SK-N-SH treated with all-trans-retinoic acid at 6 μM for 48 hours (cell line): Measurements from ENCODE around the gene MMP21.

Source experiments
- ATAC-seq: fragments of 200-7000 bp; cut with Tn5 transposase; 3 replicates; pipeline ENCODE4 v1.9.1; 2020; ENCODE audit warnings: mild to moderate bottlenecking, moderate library complexity
- BACH2 ChIP-seq: fragments of 250-450 bp; sonication (Bioruptor Pico); IDR thresholded peaks from 2 replicates; pipeline ENCODE4 v1.9.0; 2021; ENCODE audit warnings: mild to moderate bottlenecking, borderline replicate concordance
- CREB5 ChIP-seq: fragments of 250-450 bp; sonication (Bioruptor Pico); IDR thresholded peaks from 2 replicates; pipeline ENCODE4 v1.5.1; 2020; ENCODE audit warnings: low read depth, mild to moderate bottlenecking, moderate library complexity
- CSDC2 ChIP-seq: fragments of 250-450 bp; sonication (Bioruptor Pico); IDR thresholded peaks from 2 replicates; pipeline ENCODE4 v1.5.0; 2020; ENCODE audit warnings: mild to moderate bottlenecking, moderate library complexity
- ESRRG ChIP-seq: fragments of 250-450 bp; sonication (Bioruptor Pico); IDR thresholded peaks from 2 replicates; pipeline ENCODE4 v1.6.1; 2021; ENCODE audit warnings: mild to moderate bottlenecking
- GLIS3 ChIP-seq: fragments of 250-450 bp; sonication (Bioruptor Pico); IDR thresholded peaks from 2 replicates; pipeline ENCODE4 v1.5.0; 2020; ENCODE audit warnings: mild to moderate bottlenecking, moderate library complexity
- ISL1 ChIP-seq: fragments of 250-450 bp; sonication (Bioruptor Pico); IDR thresholded peaks from 2 replicates; pipeline ENCODE4 v2.1.2; 2022; ENCODE audit warnings: mild to moderate bottlenecking, moderate library complexity
- OSR1 ChIP-seq: fragments of 250-450 bp; sonication (Bioruptor Pico); IDR thresholded peaks from 2 replicates; pipeline ENCODE4 v1.8.0; 2022; ENCODE audit warnings: moderate library complexity, mild to moderate bottlenecking, inconsistent platforms
- POU6F1 ChIP-seq: fragments of 250-450 bp; sonication (Bioruptor Pico); IDR thresholded peaks from 2 replicates; pipeline ENCODE4 v1.8.0; 2021; ENCODE audit warnings: low read depth, mild to moderate bottlenecking, moderate library complexity, borderline replicate concordance
- PPARA ChIP-seq: fragments of 250-450 bp; sonication (Bioruptor Pico); IDR thresholded peaks from 2 replicates; pipeline ENCODE4 v1.5.0; 2020; ENCODE audit warnings: mild to moderate bottlenecking, borderline replicate concordance
- RARB ChIP-seq: fragments of 250-450 bp; sonication (Bioruptor Pico); IDR thresholded peaks from 2 replicates; pipeline ENCODE4 v1.8.0; 2021; ENCODE audit warnings: mild to moderate bottlenecking, moderate library complexity
- TCF4 ChIP-seq: fragments of 250-450 bp; sonication (Bioruptor Pico); IDR thresholded peaks from 2 replicates; pipeline ENCODE4 v1.8.0; 2021; ENCODE audit warnings: mild to moderate bottlenecking, moderate library complexity, borderline replicate concordance
- TSHZ2 ChIP-seq: fragments of 250-450 bp; sonication (Bioruptor Pico); IDR thresholded peaks from 2 replicates; pipeline ENCODE4 v1.5.0; 2020; ENCODE audit warnings: mild to moderate bottlenecking, moderate library complexity
- ZC3H10 ChIP-seq: fragments of 250-450 bp; sonication (Bioruptor Pico); IDR thresholded peaks from 2 replicates; pipeline ENCODE4 v1.5.1; 2021; ENCODE audit warnings: mild to moderate bottlenecking, moderate library complexity
- ZFP3 ChIP-seq: fragments of 250-450 bp; sonication (Bioruptor Pico); IDR thresholded peaks from 2 replicates; pipeline ENCODE4 v1.5.0; 2020; ENCODE audit warnings: mild to moderate bottlenecking, moderate library complexity
- ZNF565 ChIP-seq: fragments of 450-650 bp; formaldehyde crosslinking; conservative IDR thresholded peaks from 2 replicates; pipeline ENCODE4 v1.5.0; 2020; ENCODE audit warnings: low read depth, mild to moderate bottlenecking, moderate library complexity
- ZNF70 ChIP-seq: fragments of 450-650 bp; formaldehyde crosslinking; IDR thresholded peaks from 2 replicates; pipeline ENCODE4 v1.5.0; 2020; ENCODE audit warnings: mild to moderate bottlenecking, moderate library complexity
- ZNF8 ChIP-seq: fragments of 450-650 bp; formaldehyde crosslinking; IDR thresholded peaks from 2 replicates; pipeline ENCODE4 v1.5.0; 2020; ENCODE audit warnings: mild to moderate bottlenecking, moderate library complexity
- TF ChIP-seq, protein P1 (sequence below): fragments of 250-450 bp; sonication (Bioruptor Pico); IDR thresholded peaks from 2 replicates; pipeline ENCODE4 v1.8.0; 2020; ENCODE audit warnings: mild to moderate bottlenecking, moderate library complexity, borderline replicate concordance
- TF ChIP-seq, protein P2 (sequence below): fragments of 250-450 bp; sonication (Bioruptor Pico); IDR thresholded peaks from 2 replicates; pipeline ENCODE4 v1.5.1; 2021; ENCODE audit warnings: mild to moderate bottlenecking, moderate library complexity

MMP21 gene

GRCh38 chr10:125777806-125778205, 2.2 kb upstream of the MMP21 start:
- no peak for ATAC-seq
- TF ChIP-seq ZNF8 (CRISPR knock-in tag), result no peak
- no peak for TF ChIP-seq CREB5
- TF ChIP-seq CSDC2, result no peak
- TF ChIP-seq ZC3H10 (CRISPR knock-in tag), result no peak
- no peak for TF ChIP-seq ESRRG (CRISPR knock-in tag)
- no peak for TF ChIP-seq ZNF565 (CRISPR knock-in tag)
- no peak for TF ChIP-seq OSR1
- no peak for TF ChIP-seq BACH2
- TF ChIP-seq, all 23 proteins: peak for 0

DNA sequence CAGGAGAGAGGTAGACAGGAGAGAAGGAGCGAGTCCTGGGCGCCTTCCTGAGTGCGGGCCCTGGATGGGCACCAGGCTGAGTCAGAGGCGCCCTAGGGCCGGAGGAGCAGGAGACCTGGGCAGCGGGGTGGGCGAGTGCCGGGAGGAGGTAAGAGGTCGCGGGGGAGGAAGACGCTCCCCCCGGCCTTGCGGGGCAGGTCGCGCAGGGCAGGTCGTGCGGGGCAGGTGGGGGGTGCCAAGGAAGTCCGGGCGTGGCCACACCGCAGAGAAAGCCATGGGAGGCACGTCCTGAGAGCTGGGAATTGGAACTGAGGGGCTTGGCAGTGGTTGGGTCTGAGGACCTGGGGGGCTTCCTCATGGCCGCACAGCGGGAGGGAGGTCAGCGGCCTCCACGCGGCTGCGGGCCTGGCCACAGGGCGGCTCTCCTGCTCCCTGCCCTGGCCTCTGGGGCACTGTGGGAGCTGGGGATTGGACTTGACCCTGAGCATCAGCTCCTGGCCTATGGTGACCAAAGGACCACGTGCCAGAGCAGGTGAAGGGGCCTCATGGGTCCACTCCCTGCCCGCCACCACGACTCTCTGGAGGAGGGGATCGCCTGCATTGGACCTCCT, 935 bp downstream of the MMP21 start:
- no peak for TF ChIP-seq BACH2
- no peak for TF ChIP-seq POU6F1 (CRISPR knock-in tag)
- TF ChIP-seq OSR1, result no peak
- TF ChIP-seq TSHZ2, result no peak
- TF ChIP-seq ESRRG (CRISPR knock-in tag), result no peak
- no peak for TF ChIP-seq TCF4 (CRISPR knock-in tag)
- no peak for TF ChIP-seq ZC3H10 (CRISPR knock-in tag)
- TF ChIP-seq ZNF70 (CRISPR knock-in tag), result no peak
- no peak for TF ChIP-seq ZFP3 (CRISPR knock-in tag)
- no peak for TF ChIP-seq PPARA (CRISPR knock-in tag)
- TF ChIP-seq ZNF8 (CRISPR knock-in tag), result no peak
- TF ChIP-seq, protein P1, sequence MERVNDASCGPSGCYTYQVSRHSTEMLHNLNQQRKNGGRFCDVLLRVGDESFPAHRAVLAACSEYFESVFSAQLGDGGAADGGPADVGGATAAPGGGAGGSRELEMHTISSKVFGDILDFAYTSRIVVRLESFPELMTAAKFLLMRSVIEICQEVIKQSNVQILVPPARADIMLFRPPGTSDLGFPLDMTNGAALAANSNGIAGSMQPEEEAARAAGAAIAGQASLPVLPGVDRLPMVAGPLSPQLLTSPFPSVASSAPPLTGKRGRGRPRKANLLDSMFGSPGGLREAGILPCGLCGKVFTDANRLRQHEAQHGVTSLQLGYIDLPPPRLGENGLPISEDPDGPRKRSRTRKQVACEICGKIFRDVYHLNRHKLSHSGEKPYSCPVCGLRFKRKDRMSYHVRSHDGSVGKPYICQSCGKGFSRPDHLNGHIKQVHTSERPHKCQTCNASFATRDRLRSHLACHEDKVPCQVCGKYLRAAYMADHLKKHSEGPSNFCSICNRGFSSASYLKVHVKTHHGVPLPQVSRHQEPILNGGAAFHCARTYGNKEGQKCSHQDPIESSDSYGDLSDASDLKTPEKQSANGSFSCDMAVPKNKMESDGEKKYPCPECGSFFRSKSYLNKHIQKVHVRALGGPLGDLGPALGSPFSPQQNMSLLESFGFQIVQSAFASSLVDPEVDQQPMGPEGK, result no peak
- TF ChIP-seq GLIS3 (CRISPR knock-in tag), result no peak
- TF ChIP-seq ISL1 (CRISPR knock-in tag), result no peak
- no peak for TF ChIP-seq ZNF565 (CRISPR knock-in tag)
- no peak for ATAC-seq

- ATAC-seq, result no peak
- TF ChIP-seq OSR1 (no peak), TSHZ2 (no peak), CREB5 (no peak), RARB (CRISPR knock-in tag) (no peak), TCF4 (CRISPR knock-in tag) (no peak), ZNF8 (CRISPR knock-in tag) (no peak), POU6F1 (CRISPR knock-in tag) (no peak), ZNF565 (CRISPR knock-in tag) (no peak), ZC3H10 (CRISPR knock-in tag) (no peak), PPARA (CRISPR knock-in tag) (no peak)
- TF ChIP-seq, protein P2, sequence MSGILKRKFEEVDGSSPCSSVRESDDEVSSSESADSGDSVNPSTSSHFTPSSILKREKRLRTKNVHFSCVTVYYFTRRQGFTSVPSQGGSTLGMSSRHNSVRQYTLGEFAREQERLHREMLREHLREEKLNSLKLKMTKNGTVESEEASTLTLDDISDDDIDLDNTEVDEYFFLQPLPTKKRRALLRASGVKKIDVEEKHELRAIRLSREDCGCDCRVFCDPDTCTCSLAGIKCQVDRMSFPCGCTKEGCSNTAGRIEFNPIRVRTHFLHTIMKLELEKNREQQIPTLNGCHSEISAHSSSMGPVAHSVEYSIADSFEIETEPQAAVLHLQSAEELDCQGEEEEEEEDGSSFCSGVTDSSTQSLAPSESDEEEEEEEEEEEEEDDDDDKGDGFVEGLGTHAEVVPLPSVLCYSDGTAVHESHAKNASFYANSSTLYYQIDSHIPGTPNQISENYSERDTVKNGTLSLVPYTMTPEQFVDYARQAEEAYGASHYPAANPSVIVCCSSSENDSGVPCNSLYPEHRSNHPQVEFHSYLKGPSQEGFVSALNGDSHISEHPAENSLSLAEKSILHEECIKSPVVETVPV (CRISPR knock-in tag), result no peak
Measured at GRCh38 chr10:125773687-125774543, 1.7 kb downstream of the MMP21 start.
